GM12801 (cell line): ENCODE results near the gene TRAPPC2L.

ENCODE experiments used
- CTCF ChIP-seq: IDR thresholded peaks from one replicate; pipeline ENCODE4 v1.5.1; 2011; ENCODE audit warnings: control low read depth; ENCODE audit not compliant: insufficient read length; ENCODE audit errors: extremely low read depth

TRAPPC2L gene

DNA sequence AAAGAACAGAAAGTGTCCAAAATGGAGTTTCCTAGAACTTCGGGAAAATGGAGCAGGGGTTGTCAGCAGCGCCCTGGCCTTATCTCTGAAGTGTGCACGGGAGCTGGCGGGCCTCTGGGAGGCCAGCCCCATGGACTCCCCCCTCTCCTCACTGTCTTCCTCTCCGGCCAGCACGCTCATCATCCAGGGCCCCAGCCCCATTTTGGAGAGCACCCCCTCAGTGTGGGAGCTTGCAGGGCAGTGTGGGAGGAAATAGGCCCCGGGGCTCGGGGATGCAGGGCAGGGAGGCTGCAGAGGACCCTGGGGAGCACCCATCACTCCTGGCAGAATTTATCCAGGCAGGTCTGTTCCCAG is 14.4 kb downstream of the TRAPPC2L start:
- no peak for TF ChIP-seq CTCF

DNA sequence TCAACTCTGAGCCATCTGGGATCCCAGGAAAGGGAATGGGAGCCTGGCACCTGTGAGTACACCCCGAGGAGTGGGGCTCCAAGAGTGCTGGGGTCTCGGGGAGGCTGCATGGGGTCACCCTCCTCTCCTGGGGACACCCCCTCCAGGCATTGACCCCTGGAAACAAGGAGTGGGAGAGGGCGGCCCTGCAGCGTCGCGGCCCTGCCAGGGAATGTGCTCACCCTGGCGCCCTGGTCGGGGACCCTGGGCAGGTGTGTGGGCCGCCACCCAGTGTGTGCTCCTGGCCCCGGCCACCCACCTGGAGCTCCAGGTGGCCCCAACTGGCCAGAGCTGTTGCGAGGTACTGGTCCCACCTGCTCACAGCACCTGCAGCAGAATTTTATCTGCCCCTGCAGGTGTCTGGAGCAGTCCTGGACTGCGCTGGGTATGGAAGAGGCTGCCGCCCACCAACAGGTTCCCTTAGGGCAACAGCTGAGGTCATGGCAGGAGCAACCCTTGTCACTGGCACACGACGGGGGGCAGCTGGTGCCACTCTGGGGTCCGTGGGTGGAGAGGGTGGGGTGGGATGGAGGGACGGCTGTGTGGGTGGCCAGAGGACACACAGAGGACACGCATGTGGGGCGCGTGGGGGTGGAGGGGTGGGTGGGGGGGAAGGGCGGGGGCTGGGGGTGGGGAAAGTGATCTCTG is 14.9 kb downstream of the TRAPPC2L start:
- TF ChIP-seq CTCF: no peak

- TF ChIP-seq CTCF: no peak
These were observed 15.9 kb downstream of the TRAPPC2L start for GRCh38 chr16:88872650-88873331.

- no peak for TF ChIP-seq CTCF
These were observed 18.1 kb downstream of the TRAPPC2L start for GRCh38 chr16:88874938-88875599.

- TF ChIP-seq CTCF: no peak
These were observed 18.8 kb downstream of the TRAPPC2L start for GRCh38 chr16:88875703-88876234.

- no peak for TF ChIP-seq CTCF
These were observed 20.1 kb downstream of the TRAPPC2L start for GRCh38 chr16:88876942-88877526.

- no peak for TF ChIP-seq CTCF
These were observed 20.8 kb downstream of the TRAPPC2L start for GRCh38 chr16:88877564-88878289.
